HG02840 (cell line): ENCODE measurements around the gene TMEM151B.
"Not testable (repeated sequence)": the region's sequence is repeated elsewhere in the genome, so short reads cannot be mapped to it uniquely, and the experiment has no call there.

Experiments
- ATAC-seq: cut with Tn5 transposase; IDR thresholded peaks from one replicate; pipeline ENCODE4 v1.9.1; 2021; ENCODE audit warnings: mild to moderate bottlenecking, moderate library complexity, moderate number of reproducible peaks; ENCODE audit not compliant: unreplicated experiment, low FRiP score

TMEM151B gene

DNA sequence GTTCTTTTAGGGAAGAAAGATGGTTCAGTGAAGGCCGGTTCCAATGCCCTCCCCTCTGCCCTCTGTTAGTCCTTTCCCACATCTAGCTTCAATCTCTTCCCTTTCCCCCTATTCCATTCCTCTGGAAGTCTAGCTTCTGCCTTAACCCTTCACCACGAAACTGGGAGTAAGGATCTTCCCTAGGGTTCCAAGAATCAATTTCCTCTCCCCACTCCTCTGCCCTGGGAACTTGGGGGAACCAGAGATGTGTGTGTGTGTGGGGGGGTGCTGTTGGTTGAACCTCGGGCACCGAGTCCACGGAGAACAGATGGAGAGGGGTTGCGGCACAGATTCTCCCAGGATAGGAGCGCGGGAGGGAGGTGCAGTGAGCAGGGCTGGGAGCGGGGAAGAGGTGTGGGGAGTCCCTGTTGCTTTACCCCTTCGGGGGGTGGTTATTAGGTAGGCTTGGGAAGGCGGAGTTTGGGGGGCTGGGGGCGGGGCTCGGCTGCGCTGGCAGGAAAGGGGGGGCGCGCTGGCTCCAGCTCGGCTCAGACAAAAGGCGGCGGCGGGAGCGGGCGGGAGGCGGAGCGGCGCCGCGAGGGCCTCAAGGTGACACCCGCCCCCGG lies at the start of gene TMEM151B:
TSS of gene TMEM151B (plus strand) at position 530 of the 605 bp plus-strand sequence. CDS start 293 bp downstream, outside the sequence.
- ATAC-seq, result no peak

DNA sequence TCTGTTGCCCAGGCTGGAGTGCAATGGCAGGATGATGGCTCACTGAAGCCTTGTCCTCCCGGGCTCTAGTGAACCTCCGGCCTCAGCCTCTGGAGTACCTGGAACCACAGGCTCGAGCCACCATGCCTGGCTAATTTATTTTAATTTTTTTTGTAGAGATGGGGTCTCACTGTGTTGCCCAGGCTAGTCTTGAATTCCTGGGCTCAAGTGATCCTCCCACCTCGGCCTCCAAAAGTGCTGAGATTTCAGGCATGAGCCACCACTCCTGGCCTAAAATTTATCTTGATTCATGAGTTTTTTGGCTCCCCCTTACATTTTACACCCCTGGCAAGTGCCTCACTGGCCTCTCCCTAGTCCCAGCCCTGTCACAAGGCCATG lies 49.3 kb upstream of the TMEM151B start:
- no peak for ATAC-seq

DNA sequence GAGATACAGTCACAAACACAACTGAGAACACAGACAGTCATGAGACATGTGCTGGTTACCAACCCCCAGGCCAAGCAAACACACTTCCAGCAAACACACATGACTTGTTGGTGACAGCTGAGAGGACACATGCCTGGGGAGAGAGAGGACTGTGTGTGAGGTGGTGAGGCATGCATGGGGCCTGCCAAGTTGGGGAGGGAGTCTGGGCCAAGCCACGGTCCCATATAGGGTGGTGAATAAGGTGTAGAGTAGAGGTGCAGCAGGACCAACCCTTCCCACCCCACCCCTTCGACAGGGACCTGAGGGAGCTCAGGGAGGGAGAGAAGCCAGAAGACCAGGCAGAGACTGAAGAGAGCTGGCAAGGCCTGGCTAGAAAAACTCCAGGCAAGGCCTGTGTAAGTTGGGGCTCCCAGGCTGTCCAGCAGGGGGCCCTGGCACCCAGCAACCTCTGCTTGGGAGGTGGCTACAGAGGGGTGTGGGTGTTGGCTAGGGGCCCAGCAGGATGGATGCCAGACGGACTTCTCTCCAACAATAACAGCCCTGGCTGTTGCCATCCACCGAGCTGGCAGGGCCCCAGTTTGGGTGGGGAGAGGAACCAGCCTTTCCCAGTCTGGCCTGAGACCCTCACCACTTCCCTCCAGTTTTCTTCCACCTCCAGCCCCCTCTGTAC lies 48.8 kb upstream of the TMEM151B start:
- peak; percentile 37 for ATAC-seq

DNA sequence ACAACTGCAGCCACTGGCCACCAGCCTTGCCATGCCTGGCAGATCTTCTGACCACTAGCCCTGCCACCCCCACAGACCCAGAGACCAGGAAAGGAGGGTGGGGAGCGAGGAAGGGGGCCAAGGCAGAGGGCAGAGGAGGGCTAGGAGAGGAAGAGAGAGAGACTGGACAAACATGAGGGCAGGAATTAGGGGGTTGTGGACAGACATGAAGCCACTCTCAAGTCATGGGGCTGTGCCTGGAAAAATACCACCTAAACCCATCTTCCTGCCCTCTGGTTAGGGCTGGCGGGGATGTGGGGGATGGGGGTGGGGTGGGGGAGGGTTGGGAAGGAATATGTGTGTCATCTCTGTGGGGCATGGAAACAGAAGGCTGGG lies 48.3 kb upstream of the TMEM151B start:
- no peak for ATAC-seq

DNA sequence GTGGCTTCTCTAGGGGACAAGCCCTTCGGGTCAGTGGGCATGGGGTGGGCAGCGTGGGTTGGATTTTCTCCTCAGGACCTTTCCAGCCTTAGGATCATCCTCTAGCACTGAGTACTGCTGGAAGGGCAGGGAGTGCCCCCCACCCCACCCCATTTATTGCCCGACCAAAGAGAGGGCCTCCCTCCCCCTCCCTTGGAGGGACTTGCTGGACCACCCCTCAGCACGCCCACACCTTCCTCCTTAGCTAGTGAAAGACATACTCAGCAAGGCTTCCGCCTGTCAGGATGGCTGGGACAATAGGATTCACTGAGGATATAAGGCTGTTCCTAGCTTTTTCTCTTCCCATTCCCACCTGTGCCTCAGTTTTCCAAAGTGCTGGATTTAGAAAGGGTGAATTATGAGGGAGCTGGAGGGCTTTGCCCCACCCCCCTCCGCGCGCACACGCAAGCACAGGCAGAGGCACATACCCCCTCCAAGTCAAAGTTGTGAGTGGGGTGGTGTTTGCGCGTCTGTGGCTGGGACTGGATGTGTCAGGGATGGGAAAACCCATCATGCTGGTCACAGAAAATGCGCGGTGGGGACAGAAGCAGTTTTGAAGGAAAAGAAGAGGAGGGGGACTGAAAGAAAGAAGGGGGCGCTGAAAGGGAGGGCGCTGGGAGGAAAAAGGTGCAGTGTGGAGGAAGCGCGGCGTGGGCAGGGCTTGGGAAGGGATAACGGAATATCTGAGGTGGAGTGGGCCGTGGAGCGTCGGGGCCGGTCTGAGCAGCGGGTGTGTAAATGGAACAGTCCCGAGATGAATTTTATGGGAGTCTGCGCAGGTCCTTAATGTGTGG lies 47.5 kb upstream of the TMEM151B start:
- no peak for ATAC-seq

DNA sequence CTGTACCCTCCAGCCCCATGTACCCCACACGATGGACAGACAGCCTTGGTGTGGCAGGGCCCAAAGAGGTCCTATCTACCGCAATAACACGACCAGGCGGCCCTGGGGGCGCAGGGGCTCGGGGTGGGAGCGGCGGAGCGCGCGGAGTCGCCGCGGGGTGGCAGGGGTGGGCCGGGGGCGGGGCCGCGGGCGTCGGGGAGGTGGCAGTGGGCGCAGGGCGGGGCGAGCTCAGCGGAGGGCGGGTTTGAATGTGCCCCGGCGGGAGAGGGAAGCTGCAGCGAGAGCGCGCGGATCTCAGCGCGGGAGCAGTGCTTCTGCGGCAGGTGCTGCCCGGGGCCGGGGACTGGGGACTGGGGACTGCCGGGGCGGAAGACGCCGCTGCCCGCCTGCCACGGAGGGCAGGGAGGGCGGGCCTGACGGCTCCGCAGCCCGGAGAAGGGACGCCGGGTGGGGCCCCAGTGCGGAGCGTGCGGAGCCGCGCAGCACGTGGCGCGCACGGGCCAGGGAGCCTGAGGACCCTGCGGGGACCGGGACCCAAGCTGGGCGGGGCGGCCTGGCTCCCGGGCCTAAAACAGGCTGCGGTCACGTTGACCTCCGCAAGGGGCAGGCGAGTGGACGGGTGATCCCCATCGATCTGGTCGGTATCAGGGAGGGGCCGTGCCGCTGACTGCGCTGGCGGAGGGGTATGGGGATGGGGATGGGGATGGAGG lies 46.8 kb upstream of the TMEM151B start, which contains the start of gene SLC29A1:
TSS of gene SLC29A1 (plus strand) at position 277 of the 710 bp plus-strand sequence. CDS start 3,719 bp downstream, outside the sequence.
- ATAC-seq, result no peak

DNA sequence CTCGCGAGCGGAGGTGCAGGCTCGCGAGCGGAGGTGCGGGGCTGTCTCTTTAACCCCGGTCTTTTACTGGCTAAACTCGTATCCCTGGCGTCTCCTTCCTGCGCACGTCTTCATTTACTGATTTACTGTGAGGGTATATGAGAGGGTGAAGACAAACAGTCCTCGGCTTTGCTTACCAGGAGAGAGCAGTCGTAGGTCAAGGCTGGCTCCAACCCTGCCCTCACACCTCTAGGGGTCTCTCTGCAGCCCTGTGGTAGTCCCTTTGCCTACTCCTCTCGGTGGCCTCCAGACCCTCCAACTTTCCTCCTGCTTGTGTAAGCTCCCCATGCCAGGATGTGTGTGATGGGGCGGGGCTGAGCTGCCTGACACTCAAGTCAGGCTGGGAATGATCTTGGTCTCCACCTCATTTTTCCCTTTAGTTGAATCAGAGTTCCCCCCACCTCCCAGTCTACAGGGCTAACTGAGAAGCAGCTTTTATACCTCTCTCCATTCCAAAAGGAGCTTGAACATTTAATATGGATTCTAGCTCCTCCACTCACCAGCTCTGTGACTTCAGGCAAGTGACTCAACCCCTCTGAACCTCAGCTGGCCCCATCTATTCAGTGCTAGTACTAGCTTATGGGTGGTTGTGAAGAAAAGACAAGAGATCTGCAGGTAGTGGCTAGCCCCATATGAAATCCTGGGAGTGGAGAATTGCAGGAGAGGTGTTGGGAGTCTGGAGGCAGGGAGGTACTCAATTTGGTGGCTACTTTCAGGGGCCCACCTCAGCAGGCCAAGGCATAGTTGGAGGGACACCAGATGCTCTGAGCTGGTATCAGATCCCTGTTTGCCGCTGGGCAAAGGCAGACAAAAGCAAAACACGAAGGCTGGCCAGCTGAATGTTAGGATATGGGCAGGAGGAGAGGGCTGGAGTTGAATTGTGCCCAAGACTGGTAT lies 46.0 kb upstream of the TMEM151B start:
- ATAC-seq, result no peak

DNA sequence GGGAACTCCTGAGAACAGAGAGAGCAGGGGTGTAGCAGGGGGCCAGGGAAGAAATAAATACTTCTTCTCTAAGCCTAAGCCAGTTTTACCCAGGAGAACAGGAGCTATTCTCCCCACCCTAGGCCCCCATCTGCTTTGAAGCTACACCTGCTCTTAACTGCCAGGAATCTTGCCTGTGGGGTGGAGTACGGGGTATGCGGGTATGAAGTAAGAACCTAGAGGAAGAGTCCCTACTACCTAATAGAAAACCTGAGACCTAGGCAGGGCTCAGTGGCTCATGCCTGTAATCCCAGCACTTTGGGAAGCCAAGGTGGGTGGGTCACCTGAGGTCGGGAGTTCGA lies 45.3 kb upstream of the TMEM151B start:
- no peak for ATAC-seq

DNA sequence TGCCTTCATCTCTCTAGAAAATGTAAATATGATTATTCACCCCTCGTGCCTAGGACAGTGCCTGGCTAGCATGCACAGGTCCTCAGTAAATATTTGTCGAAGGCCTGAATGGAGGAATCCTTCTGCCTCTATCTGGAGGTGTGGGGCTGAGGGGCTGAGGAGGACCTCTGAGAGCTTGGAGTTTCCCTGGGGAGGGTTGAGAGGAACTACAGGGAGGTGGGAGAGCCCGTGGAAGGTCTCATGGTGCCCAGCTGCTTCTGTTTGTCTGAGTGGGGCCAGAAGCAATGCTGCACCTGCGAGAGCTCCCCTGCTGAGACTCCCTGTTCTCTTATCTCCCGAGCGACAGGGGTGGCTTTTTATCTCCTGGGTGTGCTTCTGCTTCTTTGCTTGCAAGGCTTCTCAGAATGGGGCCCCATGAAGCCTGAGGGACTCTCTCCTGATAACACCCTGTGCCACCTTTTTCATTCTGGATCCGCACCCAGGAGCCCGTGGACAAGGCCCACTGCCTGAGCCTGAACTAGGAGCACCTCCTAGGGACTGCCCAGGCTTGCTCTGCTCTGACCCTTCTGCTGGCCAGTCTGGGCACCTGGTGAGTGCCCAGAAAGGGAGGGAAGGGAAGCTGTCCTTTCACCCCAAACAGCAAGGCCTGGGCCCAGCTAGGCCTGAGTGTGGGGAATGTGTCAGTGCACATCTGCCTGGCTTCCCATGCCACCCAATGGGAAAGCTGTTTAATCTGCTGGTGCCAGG lies 44.5 kb upstream of the TMEM151B start:
- ATAC-seq, result no peak

DNA sequence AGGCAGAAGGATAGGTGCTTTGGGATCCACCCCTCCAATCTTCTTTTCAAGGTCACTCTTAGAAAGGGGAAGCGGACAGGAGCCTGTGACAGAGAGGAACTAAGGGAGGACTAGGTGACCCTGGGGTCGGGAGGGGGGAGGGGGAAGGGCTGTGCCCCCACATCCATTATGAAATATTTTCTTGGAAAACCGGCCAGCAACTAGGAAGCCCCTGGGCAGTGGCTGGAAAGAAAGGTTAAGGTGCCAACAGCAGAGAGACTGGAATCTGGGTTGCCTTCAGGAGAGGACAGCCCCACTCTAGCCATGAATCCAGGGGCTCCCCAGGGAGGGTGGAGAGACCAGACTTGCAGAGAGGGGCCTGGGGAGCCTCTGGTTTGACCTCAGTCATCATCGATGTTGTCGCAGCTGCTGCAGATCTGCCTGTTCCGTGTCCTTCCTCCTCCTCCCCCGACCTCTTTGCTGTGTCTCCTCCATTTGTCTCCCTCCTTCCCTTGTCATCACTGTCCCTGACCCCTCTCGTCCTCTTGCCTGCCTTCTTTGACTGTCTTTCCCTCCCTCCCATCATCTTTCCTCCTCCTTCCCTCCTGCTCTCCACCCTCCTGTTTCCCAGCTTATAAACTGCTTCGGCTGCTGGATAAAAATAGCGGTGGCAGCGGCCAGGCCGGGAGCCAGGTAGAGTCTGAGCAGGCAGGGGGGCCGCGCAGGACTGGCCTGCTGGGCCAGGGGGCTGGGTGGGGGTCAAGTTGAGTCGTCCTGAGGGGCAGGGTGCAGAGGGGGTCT lies 43.7 kb upstream of the TMEM151B start:
- no peak for ATAC-seq

DNA sequence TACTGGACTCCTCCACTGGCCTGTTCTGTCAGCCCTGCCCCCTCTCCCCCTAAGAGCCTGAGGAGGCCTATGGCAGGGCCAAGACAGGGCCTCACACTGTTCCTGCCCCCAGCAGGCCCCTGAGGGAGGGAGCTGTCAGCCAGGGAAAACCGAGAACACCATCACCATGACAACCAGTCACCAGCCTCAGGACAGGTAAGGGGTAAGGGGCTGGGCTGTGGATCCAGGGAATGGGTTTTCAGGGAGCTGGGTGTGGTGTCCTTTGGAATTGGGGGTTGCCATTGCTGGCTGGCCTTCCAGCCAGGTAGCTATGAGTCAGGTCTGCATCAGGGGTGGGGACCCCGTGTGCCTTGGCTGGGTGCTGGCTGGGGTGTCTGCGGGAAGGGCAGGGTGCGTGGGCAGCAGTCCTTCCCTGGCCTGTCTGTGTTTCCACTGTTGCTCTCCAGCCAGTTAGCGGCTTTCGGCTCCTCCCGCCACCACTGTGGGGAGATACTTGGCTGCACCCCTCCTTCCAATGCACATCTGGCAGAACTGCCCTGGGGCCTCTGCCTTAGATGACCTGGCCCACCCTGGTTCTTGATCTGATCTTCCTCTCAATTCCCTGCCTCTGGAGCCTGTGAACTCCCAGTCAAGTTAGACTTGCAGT lies 43.0 kb upstream of the TMEM151B start:
- no peak for ATAC-seq

DNA sequence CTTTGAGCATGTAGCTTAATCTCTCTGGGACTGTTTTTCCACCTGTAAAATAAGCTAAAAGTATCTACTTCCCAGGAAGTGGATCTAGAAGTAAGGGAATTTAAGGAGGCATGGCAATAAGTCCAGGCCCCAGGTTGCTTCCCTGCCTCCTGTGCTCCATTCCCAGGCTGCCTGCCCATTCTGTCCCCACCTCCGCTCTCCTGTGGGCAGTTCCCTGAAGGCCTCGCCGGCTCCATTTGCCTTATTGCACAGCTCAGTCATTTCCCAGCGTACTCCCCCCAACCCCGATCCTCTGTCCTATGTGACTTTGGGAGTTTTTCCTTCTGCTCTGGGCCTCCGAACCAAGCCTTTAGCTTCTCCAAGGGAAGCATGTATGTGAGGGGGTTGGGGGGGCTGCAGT lies 42.2 kb upstream of the TMEM151B start:
- ATAC-seq, result no peak

DNA sequence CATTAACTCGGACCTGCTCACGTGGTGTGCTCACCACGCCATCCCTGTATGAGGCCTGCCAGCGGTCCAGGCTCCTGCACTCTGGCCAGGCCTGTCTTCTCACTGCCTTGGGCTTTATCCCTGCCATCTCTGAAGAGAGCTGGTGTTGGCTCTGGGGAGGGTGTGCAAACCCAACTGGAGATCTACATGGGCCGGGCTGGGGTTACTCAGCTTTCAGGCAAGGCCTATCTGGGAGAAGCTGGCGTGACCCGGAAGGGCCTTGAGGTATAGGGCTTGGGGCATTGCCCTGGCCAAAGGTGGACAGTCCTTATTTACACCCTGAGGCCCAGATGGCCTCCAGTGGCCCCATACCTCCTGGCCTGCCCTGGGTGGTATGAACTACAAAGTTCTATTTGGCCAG lies 41.8 kb upstream of the TMEM151B start:
- no peak for ATAC-seq

DNA sequence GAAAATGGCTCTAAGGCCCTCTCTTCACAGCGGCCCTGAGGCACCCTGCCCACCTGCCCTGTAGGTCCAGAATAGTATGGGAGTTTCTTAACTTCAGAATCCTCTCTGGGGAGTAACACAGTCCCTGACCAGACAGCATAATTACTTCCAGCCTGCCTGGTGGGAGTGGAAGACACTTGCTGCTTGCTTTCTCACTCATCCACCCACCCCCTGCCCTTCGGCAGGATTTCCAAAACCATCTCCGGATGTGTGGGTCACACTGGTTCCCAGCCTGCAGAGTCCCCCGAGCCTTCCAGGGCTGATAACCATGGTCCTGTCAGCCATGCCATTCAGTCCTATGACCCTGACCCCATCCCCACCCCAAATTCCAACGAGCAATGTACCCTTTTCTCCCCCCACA lies 41.4 kb upstream of the TMEM151B start:
- ATAC-seq, result no peak

DNA sequence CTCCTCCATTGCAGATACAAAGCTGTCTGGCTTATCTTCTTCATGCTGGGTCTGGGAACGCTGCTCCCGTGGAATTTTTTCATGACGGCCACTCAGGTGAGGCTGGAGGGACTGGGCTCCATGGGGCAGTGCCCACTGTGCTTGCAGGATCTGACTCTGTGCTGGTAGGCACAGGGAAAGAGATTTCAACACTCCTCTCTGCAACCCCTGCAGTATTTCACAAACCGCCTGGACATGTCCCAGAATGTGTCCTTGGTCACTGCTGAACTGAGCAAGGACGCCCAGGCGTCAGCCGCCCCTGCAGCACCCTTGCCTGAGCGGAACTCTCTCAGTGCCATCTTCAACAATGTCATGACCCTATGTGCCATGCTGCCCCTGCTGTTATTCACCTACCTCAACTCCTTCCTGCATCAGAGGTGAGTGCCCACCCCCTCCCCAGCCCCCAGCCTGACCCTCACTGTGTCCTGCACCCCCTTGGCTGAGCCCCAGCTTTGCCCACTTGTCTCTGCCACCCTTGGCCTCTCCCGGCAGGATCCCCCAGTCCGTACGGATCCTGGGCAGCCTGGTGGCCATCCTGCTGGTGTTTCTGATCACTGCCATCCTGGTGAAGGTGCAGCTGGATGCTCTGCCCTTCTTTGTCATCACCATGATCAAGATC lies 40.7 kb upstream of the TMEM151B start:
- ATAC-seq, result no peak

DNA sequence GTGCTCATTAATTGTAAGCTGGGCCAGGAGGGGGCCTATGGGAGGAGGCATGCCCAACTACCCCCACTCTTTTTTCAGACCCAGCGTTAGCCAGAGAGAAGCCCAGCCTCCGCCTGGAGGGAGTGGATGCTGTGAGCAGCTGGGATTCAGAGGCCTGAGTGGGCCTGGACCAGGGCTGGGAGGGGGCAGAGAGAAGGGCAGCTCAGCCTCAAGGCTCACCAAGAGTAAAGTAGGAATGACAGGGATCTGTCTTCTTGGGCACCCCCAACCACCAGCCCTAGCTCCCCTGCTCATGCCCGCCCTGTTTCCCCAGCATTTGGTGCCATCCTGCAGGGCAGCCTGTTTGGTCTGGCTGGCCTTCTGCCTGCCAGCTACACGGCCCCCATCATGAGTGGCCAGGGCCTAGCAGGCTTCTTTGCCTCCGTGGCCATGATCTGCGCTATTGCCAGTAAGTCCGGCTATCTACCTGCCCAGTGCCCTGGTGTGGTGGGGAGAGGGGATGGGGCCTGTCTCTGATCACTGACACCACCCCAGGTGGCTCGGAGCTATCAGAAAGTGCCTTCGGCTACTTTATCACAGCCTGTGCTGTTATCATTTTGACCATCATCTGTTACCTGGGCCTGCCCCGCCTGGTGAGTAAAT lies 40.1 kb upstream of the TMEM151B start:
- no peak for ATAC-seq

DNA sequence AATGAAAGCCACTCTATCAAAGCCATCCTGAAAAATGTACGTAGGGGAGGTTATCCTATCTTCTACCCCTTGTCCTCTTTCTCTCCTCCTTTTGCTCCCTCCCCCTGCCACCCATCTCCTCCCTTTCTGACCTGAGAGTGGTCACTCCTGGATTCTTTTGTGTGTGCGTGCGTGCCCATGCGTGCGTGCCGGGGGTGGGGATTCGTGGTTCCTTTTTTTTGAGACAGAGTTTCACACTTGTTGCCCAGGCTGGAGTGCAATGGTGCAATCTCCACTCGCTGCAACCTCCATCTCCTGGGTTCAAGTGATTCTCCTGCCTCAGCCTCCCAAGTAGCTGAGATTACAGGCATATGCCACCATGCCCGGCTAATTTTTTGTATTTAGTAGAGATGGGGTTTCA lies 38.8 kb upstream of the TMEM151B start:
- not testable (repeated sequence) for ATAC-seq
